Activated T-cell treated with anti-CD3 and anti-CD28 coated beads, Interleukin-2, amount 50 U/mL, for 72 hours (primary cell): ENCODE data around the gene NR1I2. TPM values are rescaled to one million over a fixed set of nuclear protein-coding genes. Genes with fewer than 3 reads are reported as not detected.
A peak's percentile ranks its signal among the peaks of the same experiment; 100 is the strongest.

ENCODE experiments used
- ATAC-seq, 2 donors: fragments of 150-1000 bp; cut with Tn5 transposase; replicated peaks in 1 of 2; 2 replicates each; pipeline ENCODE4 v1.10.0; 2021; ENCODE audit warnings: moderate library complexity in 2 of 2, mild to moderate bottlenecking in 1 of 2
- DNase-seq, 2 donors: peaks; one replicate each; pipeline ENCODE4 v3.0.0; 2021 to 2022; ENCODE audit warnings: mixed read lengths in 1 of 2
- H3K27ac Mint-ChIP-seq: one replicate; pipeline ENCODE4 v1.8.0; 2022; ENCODE audit warnings: mild to moderate bottlenecking, moderate library complexity, mixed read lengths
- H3K27me3 Mint-ChIP-seq: one replicate; pipeline ENCODE4 v1.8.0; 2022; ENCODE audit warnings: low read depth, mixed read lengths
- H3K36me3 Mint-ChIP-seq, 2 donors: one replicate each; pipeline ENCODE4 v1.8.0; 2022; ENCODE audit warnings: mixed read lengths in 2 of 2, mild to moderate bottlenecking in 1 of 2; ENCODE audit not compliant: insufficient read depth in 2 of 2
- H3K4me1 Mint-ChIP-seq: one replicate; pipeline ENCODE4 v1.8.0; 2022; ENCODE audit warnings: low read depth, mixed read lengths
- H3K4me3 Mint-ChIP-seq, 2 donors: one replicate each; pipeline ENCODE4 v1.8.0; 2022; ENCODE audit warnings: mild to moderate bottlenecking in 2 of 2, mixed read lengths in 2 of 2, moderate library complexity in 2 of 2
- H3K9me3 Mint-ChIP-seq, 2 donors: one replicate each; pipeline ENCODE4 v1.8.0; 2022; ENCODE audit warnings: mixed read lengths in 2 of 2
- total RNA-seq, 2 donors: library from RNA; stranded (reverse); gene quantifications; one replicate each; pipeline ENCODE4 v1.2.3, GENCODE V29; 2022

NR1I2 gene
- total RNA-seq, 2 donors from 2014 or later, result 0.17 to 0.25 TPM

- no peak overlapping the region for H3K4me3 Mint-ChIP-seq
- ATAC-seq, result no peak
- H3K27me3 Mint-ChIP-seq, result no peaks in the 10 kb centered on the region
- no peak overlapping the region for H3K27ac Mint-ChIP-seq
- no peaks in the 10 kb centered on the region for H3K36me3 Mint-ChIP-seq
- H3K9me3 Mint-ChIP-seq, result no peaks in the 10 kb centered on the region
- H3K4me1 Mint-ChIP-seq, result no peaks in the 10 kb centered on the region
- DNase-seq, result no peak
These were observed 33.8 kb downstream of the NR1I2 start for GRCh38 chr3:119815716-119816115.

DNA sequence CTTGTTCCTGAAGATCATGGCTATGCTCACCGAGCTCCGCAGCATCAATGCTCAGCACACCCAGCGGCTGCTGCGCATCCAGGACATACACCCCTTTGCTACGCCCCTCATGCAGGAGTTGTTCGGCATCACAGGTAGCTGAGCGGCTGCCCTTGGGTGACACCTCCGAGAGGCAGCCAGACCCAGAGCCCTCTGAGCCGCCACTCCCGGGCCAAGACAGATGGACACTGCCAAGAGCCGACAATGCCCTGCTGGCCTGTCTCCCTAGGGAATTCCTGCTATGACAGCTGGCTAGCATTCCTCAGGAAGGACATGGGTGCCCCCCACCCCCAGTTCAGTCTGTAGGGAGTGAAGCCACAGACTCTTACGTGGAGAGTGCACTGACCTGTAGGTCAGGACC, 35.2 kb downstream of the NR1I2 start:
- no peak for DNase-seq
- H3K9me3 Mint-ChIP-seq, result no peaks in the 10 kb centered on the region
- H3K4me3 Mint-ChIP-seq, result no peak overlapping the region
- no peaks in the 10 kb centered on the region for H3K27me3 Mint-ChIP-seq
- no peaks in the 10 kb centered on the region for H3K36me3 Mint-ChIP-seq
- H3K27ac Mint-ChIP-seq, result no peak overlapping the region
- ATAC-seq, result no peak
- no peaks in the 10 kb centered on the region for H3K4me1 Mint-ChIP-seq

DNA sequence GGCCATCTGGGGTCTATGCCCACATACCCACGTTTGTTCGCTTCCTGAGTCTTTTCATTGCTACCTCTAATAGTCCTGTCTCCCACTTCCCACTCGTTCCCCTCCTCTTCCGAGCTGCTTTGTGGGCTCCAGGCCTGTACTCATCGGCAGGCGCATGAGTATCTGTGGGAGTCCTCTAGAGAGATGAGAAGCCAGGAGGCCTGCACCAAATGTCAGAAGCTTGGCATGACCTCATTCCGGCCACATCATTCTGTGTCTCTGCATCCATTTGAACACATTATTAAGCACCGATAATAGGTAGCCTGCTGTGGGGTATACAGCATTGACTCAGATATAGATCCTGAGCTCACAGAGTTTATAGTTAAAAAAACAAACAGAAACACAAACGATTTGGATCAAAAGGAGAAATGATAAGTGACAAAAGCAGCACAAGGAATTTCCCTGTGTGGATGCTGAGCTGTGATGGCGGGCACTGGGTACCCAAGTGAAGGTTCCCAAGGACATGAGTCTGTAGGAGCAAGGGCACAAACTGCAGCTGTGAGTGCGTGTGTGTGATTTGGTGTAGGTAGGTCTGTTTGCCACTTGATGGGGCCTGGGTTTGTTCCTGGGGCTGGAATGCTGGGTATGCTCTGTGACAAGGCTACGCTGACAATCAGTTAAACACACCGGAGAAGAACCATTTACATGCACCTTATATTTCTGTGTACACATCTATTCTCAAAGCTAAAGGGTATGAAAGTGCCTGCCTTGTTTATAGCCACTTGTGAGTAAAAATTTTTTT, 35.9 kb downstream of the NR1I2 start:
- ATAC-seq (no peak), DNase-seq (no peak)
- Mint-ChIP-seq H3K27ac (no peak overlapping the region), H3K27me3 (no peaks in the 10 kb centered on the region), H3K4me1 (no peaks in the 10 kb centered on the region), H3K36me3 (no peaks in the 10 kb centered on the region), H3K4me3 (no peak overlapping the region), H3K9me3 (no peaks in the 10 kb centered on the region)

GRCh38 chr3:119818937-119819336, 37.0 kb downstream of the NR1I2 start:
- no peak overlapping the region for H3K27ac Mint-ChIP-seq
- H3K27me3 Mint-ChIP-seq, result no peaks in the 10 kb centered on the region
- H3K9me3 Mint-ChIP-seq, result no peaks in the 10 kb centered on the region
- no peak overlapping the region for H3K4me3 Mint-ChIP-seq
- no peak for DNase-seq
- no peaks in the 10 kb centered on the region for H3K36me3 Mint-ChIP-seq
- ATAC-seq, result no peak
- H3K4me1 Mint-ChIP-seq, result no peaks in the 10 kb centered on the region

DNA sequence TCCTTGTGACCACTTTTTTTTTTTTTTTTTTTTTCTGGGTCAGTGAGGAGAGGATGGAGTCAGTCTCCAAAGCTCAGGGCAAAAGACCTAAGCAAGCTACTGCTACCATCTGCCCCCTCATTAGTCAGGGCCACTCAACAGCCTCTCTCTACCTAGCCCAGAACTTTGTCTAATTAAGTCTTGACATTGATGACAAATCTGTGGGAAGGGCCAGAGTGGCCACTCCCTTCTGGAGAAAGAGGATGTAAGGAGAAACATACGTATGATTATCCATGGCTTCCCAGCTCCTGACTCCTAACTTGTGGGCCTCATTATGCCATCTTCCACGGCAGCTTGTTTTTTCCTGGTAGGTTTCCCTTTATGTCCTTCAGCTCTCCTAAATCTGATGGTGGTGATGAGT, 37.9 kb downstream of the NR1I2 start:
- H3K27me3 Mint-ChIP-seq, result no peaks in the 10 kb centered on the region
- ATAC-seq (no peak), DNase-seq (no peak)
- no peak overlapping the region for H3K4me3 Mint-ChIP-seq
- H3K9me3 Mint-ChIP-seq, result no peaks in the 10 kb centered on the region
- no peaks in the 10 kb centered on the region for H3K4me1 Mint-ChIP-seq
- H3K36me3 Mint-ChIP-seq, result peaks cover 0 to 1% of the 10 kb centered on the region in 2 donors
- H3K27ac Mint-ChIP-seq, result no peak overlapping the region

DNA sequence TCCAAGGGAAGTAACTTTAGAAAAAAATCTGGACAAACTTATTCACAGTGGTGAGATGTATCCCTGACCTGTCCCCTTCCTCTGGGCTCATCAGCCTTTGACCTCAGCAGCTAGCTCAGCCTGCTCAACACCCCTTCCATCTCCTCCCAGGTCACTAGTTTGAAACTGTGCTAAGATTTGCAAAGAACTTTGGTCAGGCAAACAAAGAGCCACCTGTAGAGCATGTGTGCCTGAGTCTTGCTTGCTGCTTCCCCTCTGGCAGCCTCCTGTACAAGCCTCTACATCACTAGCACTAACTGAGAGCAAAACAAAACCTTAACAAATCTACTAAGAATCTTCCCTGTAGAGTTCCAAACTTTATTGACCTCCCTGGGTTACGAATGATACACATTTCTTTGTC, 43.9 kb downstream of the NR1I2 start:
- H3K36me3 Mint-ChIP-seq, result peaks cover 0 to 2% of the 10 kb centered on the region in 2 donors
- no peak overlapping the region for H3K27ac Mint-ChIP-seq
- ATAC-seq (no peak), DNase-seq (no peak)
- no peak overlapping the region for H3K4me3 Mint-ChIP-seq
- H3K9me3 Mint-ChIP-seq, result no peaks in the 10 kb centered on the region
- no peaks in the 10 kb centered on the region for H3K4me1 Mint-ChIP-seq
- H3K27me3 Mint-ChIP-seq, result no peaks in the 10 kb centered on the region

DNA sequence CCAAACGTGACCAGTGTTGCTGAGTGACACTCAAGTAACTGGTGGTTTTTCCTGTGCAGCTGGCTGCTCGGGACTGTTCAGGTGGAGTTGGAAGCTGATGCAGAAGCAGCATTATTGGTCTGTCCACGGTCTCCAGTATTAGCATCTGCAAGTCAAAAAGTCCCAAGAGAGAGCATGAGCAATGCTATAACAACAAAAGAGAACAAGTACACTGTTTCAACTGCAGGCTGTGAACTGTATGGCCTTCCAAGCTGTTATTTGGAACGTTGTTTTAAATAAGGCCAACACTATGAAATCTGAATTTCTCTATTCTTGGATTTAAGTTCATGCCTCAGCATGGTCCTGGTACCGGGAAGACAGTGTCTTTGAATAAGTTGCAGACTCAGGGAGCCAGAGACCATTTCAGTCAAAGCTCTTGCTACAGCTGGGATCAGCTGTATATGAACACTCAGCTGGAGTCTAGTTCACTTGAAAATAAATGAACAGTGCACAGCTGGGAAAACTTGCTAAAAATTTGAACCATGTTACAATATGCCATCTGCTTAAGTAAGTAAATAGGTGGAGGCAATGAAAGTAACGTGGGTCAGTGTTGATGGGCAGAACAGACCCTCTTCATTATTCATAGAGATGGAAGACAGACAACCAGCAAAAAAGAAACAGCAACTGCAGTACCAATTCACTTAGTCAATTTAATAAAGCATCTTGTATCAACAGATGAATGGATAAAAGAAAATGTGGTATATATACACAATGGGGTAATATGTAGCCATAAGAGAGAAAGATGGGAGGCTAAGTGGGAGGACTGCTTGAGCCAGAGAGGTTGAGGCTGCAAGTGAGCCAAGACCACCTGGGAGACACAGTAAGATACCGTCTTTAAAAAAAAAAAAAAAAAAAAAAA, 45.1 kb downstream of the NR1I2 start:
- H3K36me3 Mint-ChIP-seq, result peaks cover 0 to 2% of the 10 kb centered on the region in 2 donors
- no peak for ATAC-seq
- DNase-seq, result no peak

DNA sequence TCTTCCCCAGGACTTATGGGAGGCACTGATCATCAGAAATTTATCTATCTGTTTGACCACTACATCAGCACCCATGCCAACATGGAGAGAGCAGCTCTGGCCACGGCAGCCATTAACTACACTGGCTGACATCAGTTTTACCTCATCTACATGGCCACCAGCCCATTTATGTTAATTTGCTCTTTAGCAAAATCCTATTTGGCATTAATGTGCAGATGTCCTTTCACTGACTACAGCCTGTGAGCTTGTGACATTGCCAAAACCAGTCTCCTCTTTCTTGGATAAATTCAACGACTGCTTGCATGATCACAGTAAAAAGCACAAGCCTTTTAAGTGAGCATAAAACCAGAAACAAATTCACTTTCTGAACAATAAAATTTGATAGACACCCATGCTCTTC, 47.5 kb downstream of the NR1I2 start:
- DNase-seq (no peak), ATAC-seq (no peak)
- peaks cover 0 to 4% of the 10 kb centered on the region in 2 donors for H3K36me3 Mint-ChIP-seq
- H3K4me3 Mint-ChIP-seq, result no peak overlapping the region
- no peaks in the 10 kb centered on the region for H3K9me3 Mint-ChIP-seq
- no peaks in the 10 kb centered on the region for H3K27me3 Mint-ChIP-seq
- peaks cover 1% of the 10 kb centered on the region for H3K4me1 Mint-ChIP-seq
- no peak overlapping the region for H3K27ac Mint-ChIP-seq

More for the DNA sequence above, 45.1 kb downstream of the NR1I2 start:
- no peak overlapping the region for H3K4me3 Mint-ChIP-seq
- H3K27ac Mint-ChIP-seq, result peak overlapping the region; percentile 56
- no peaks in the 10 kb centered on the region for H3K4me1 Mint-ChIP-seq
- no peaks in the 10 kb centered on the region for H3K9me3 Mint-ChIP-seq
- H3K27me3 Mint-ChIP-seq, result no peaks in the 10 kb centered on the region

GRCh38 chr3:119831022-119831421, 49.1 kb downstream of the NR1I2 start:
- no peak for DNase-seq
- Mint-ChIP-seq H3K9me3 (no peaks in the 10 kb centered on the region), H3K27ac (no peak overlapping the region), H3K27me3 (no peaks in the 10 kb centered on the region), H3K36me3 (peaks cover 1 to 2% of the 10 kb centered on the region in 2 donors), H3K4me3 (no peak overlapping the region), H3K4me1 (peaks cover 16% of the 10 kb centered on the region)
- no peak for ATAC-seq

DNA sequence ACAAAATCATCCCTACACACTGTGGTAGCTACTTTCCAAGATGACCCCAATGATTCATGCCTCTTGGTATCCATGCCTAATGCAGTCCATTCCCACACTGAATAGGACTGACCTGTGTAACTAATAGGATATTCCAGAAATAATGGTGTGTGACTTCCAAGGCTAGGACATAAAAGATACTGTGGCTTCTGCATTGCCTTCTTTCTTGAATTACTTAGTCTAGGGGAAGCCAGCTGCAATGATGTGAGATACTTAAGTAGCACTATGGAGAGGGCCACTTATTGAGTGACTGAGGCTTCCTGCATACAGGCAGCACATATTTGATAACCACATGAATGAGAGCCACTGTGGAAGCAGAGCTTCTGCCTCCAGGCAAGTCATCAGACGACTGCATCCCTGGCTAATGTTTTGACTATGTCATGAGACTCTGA, 50.1 kb downstream of the NR1I2 start:
- H3K4me1 Mint-ChIP-seq, result peaks cover 16% of the 10 kb centered on the region
- no peak overlapping the region for H3K4me3 Mint-ChIP-seq
- ATAC-seq (no peak), DNase-seq (no peak)
- H3K27me3 Mint-ChIP-seq, result no peaks in the 10 kb centered on the region
- no peak overlapping the region for H3K27ac Mint-ChIP-seq
- peaks cover 1 to 2% of the 10 kb centered on the region in 2 donors for H3K36me3 Mint-ChIP-seq
- no peaks in the 10 kb centered on the region for H3K9me3 Mint-ChIP-seq

GRCh38 chr3:119834754-119835370, 53.0 kb downstream of the NR1I2 start:
- Mint-ChIP-seq H3K27me3 (no peaks in the 10 kb centered on the region), H3K27ac (peak overlapping the region; percentile 62), H3K36me3 (peaks cover 1 to 2% of the 10 kb centered on the region in 2 donors), H3K4me1 (peaks cover 16% of the 10 kb centered on the region), H3K4me3 (no peak overlapping the region), H3K9me3 (no peaks in the 10 kb centered on the region)
- ATAC-seq (peak; percentile 65 to 91), DNase-seq (no peak)

GRCh38 chr3:119835556-119835955, 53.7 kb downstream of the NR1I2 start:
- no peaks in the 10 kb centered on the region for H3K9me3 Mint-ChIP-seq
- no peak overlapping the region for H3K4me3 Mint-ChIP-seq
- no peak for DNase-seq

More at GRCh38 chr3:119835556-119835955, 53.7 kb downstream of the NR1I2 start:
- H3K36me3 Mint-ChIP-seq, result peaks cover 1 to 2% of the 10 kb centered on the region in 2 donors
- no peak overlapping the region for H3K27ac Mint-ChIP-seq
- no peaks in the 10 kb centered on the region for H3K27me3 Mint-ChIP-seq
- peaks cover 16% of the 10 kb centered on the region for H3K4me1 Mint-ChIP-seq
- ATAC-seq, result no peak
